ENCODE results near the gene KIF26A. TPM values are rescaled to one million over a fixed set of nuclear protein-coding genes. Genes with fewer than 3 reads are reported as not detected.

Gene KIF26A
- total and polyA plus RNA-seq, 8 donors, result 0.65 to 21.7 (median 1.5) TPM

DNA sequence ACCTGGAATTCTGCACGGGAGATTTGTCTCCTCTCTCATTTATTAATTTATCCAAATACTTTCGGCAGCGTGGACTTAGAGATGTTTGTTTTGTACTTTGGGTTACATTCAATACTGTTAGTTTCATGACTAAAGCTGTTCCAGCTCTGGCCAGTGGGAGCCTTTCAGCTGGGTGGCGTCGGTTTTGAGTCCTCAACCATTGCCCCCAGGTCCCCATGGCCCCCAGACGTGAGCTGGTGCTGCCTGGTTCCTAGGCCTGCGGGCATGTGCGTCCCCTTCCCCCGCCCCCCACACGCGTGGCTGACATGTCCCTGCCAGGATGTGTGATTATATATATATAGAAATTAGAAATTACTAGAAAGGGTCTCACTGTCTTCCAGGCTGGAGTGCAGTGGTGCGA lies 48.2 kb downstream of the KIF26A start:
- Histone ChIP-seq H3K9me3 (no peaks in the 10 kb centered on the region), H3K36me3 (no peaks in the 10 kb centered on the region), H3K4me3 (no peak overlapping the region), H3K27ac (no peak overlapping the region), H3K4me1 (peaks cover 0 to 9% (median 4%) of the 10 kb centered on the region in 4 donors), H3K27me3 (peaks cover 0 to 66% (median 0%) of the 10 kb centered on the region in 3 donors)
- intact Hi-C loops (cut with DNase I; ENCODE audit: low total_unique reads), result no loop called here
- WGBS, 5 donors, result 58 to 79% (median 66%) methylated on average over 12 of the region's 12 CpGs
- no peak for TF ChIP-seq POLR2AphosphoS5 (IDR thresholded peaks at IDR 0.05)
- TF ChIP-seq EP300 (IDR thresholded peaks at IDR 0.05), result no peak
- DNase-seq, result no peak

- intact Hi-C loops (cut with DNase I; ENCODE audit: low total_unique reads), result no loop called here
- Histone ChIP-seq H3K9me3 (no peaks in the 10 kb centered on the region), H3K36me3 (no peaks in the 10 kb centered on the region), H3K27ac (no peak overlapping the region), H3K4me1 (peaks cover 0 to 9% (median 4%) of the 10 kb centered on the region in 4 donors), H3K27me3 (peaks cover 0 to 66% (median 0%) of the 10 kb centered on the region in 3 donors), H3K4me3 (no peak overlapping the region)
- TF ChIP-seq POLR2A (IDR thresholded peaks at IDR 0.05), result no peak
- TF ChIP-seq CTCF (IDR thresholded peaks at IDR 0.05), result no peak
- TF ChIP-seq POLR2AphosphoS5 (IDR thresholded peaks at IDR 0.05), result no peak
- TF ChIP-seq EP300 (IDR thresholded peaks at IDR 0.05), result no peak
- no peak for DNase-seq
- WGBS, 5 donors, result 71 to 88% (median 74%) methylated on average over 16 to 27 of the region's 27 CpGs
Measured at GRCh38 chr14:104187121-104187889, 48.9 kb downstream of the KIF26A start.

- WGBS, 5 donors, result 56 to 74% (median 61%) methylated on average over 22 to 27 of the region's 27 CpGs
- intact Hi-C loops (cut with DNase I; ENCODE audit: low total_unique reads), result no loop called here
Measured at GRCh38 chr14:104187931-104188726, 49.7 kb downstream of the KIF26A start.

DNA sequence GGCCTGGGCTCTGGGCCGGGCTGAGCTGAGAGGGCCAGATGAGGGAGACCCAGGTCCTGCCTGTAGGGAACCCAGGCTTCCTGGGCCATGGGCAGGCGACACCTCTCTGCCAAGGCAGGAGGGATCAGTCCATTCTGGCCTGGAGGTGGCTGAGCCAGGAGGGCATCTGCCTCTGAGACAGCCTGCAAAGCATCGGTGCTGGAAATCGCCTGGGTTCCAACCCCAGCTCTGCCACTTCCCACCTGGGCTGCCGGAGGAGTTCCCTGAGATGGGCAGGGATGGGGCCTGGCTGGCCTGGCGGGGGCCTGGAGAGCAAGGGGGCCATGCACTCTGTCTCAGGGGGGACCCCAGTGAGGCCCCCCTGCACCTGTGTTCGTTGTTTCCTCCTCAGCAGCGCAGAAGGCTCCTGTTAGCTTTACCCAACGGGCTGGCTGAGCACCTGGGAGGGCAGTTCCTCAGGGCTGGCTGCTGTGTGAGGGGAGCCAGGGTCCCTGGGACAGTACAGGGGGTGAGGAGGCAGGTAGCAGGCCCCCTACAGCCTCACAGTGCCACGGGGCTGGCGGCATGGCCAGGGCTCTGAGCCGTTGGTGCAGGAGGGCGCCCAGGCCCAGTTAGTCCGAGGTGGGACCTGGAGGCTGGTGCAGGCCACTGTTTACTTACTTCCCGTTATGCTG lies 50.5 kb downstream of the KIF26A start:
- Histone ChIP-seq H3K4me3 (no peak overlapping the region), H3K4me1 (peaks cover 0 to 9% (median 4%) of the 10 kb centered on the region in 4 donors), H3K27ac (no peak overlapping the region), H3K36me3 (no peaks in the 10 kb centered on the region), H3K27me3 (peaks cover 0 to 56% (median 0%) of the 10 kb centered on the region in 3 donors), H3K9me3 (no peaks in the 10 kb centered on the region)
- TF ChIP-seq POLR2AphosphoS5 (IDR thresholded peaks at IDR 0.05) (no peak), CTCF (IDR thresholded peaks at IDR 0.05) (no peak)
- DNase-seq, result no peak
- intact Hi-C loops (cut with DNase I; ENCODE audit: low total_unique reads), result no loop called here
- 45 to 65% (median 63%) methylated on average over 11 to 15 of the region's 15 CpGs for WGBS, 5 donors

More at GRCh38 chr14:104187931-104188726, 49.7 kb downstream of the KIF26A start:
- DNase-seq, result peak; percentile 36 to 47
- no peak for TF ChIP-seq CTCF (IDR thresholded peaks at IDR 0.05)
- no peak for TF ChIP-seq POLR2A (IDR thresholded peaks at IDR 0.05)
- no peak for TF ChIP-seq EP300 (IDR thresholded peaks at IDR 0.05)
- TF ChIP-seq POLR2AphosphoS5 (IDR thresholded peaks at IDR 0.05), result no peak
- H3K4me3 ChIP-seq, result no peak overlapping the region
- no peak overlapping the region for H3K27ac ChIP-seq
- H3K36me3 ChIP-seq, result no peaks in the 10 kb centered on the region
- no peaks in the 10 kb centered on the region for H3K9me3 ChIP-seq
- peaks cover 0 to 64% (median 0%) of the 10 kb centered on the region in 3 donors for H3K27me3 ChIP-seq
- H3K4me1 ChIP-seq, result peaks cover 0 to 9% (median 4%) of the 10 kb centered on the region in 4 donors

All from stomach (tissue), 9 donors.